ENCODE measurements around the gene DCDC2.
"Not testable (repeated sequence)": the region's sequence is repeated elsewhere in the genome, so short reads cannot be mapped to it uniquely, and the experiment has no call there.

The DCDC2 gene

GRCh38 chr6:24146871-24147270, 211.0 kb downstream of the DCDC2 start:
- no peak for DNase-seq (ENCODE audit: low read depth)

- DNase-seq (ENCODE audit: low read depth) = no peak
Observed at GRCh38 chr6:24145690-24146131, 212.1 kb downstream of the DCDC2 start.

GRCh38 chr6:24142733-24143132, 215.1 kb downstream of the DCDC2 start:
- not testable (repeated sequence) for DNase-seq (ENCODE audit: low read depth)

GRCh38 chr6:24140591-24140990, 217.3 kb downstream of the DCDC2 start:
- no peak for DNase-seq (ENCODE audit: low read depth)

GRCh38 chr6:24139639-24140038, 218.2 kb downstream of the DCDC2 start:
- DNase-seq (ENCODE audit: low read depth) = no peak

- no peak for DNase-seq (ENCODE audit: low read depth)
Observed at GRCh38 chr6:24139080-24139479, 218.8 kb downstream of the DCDC2 start.

- no peak for DNase-seq (ENCODE audit: low read depth)
Observed at GRCh38 chr6:24131751-24132150, 226.1 kb downstream of the DCDC2 start.

- no peak for DNase-seq (ENCODE audit: low read depth)
Observed at GRCh38 chr6:24127316-24127715, 230.5 kb downstream of the DCDC2 start.

GRCh38 chr6:24126586-24127192, 231.2 kb downstream of the DCDC2 start:
- DNase-seq (ENCODE audit: low read depth) = no peak

DNA sequence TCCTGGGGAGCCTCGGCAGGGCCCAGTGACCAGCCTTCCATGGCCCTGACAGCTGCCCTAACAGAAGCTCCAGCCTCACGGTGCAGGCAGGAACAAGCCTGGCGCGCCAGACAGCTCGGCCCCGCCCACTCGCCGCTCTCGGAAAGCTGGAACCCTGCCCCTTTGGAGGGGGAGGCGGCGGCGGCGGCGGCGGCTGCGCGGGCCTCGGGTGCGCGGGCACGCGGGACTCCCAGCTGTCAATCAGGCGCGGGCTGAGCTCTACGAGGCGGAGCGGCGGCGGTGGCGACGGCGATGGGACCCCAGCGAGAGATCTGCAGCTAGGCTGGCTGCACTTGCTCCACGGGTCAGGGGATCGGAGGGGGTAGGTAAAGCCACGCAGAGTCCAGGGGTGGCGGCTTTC, 231.9 kb downstream of the DCDC2 start, which contains the start of gene NRSN1:
TSS of gene NRSN1 (plus strand) at position 236 of the 400 bp plus-strand sequence. CDS start 8,113 bp downstream, outside the sequence.
- no peak for DNase-seq (ENCODE audit: low read depth)

GRCh38 chr6:24122139-24122538, 235.7 kb downstream of the DCDC2 start:
- no peak for DNase-seq (ENCODE audit: low read depth)

All from stimulated activated CD8-positive, alpha-beta memory T cell treated with anti-CD3 and anti-CD28 coated beads, Interleukin-7, amount 100 ng/mL, for 24 hours (primary cell).